Astrocyte (in vitro differentiated cells and primary cell): ENCODE data around the gene SUGCT. TPM values are rescaled to one million over a fixed set of nuclear protein-coding genes. Genes with fewer than 3 reads are reported as not detected.

Source experiments
- DNase-seq: peaks from one replicate; pipeline ENCODE4 v3.0.0-alpha.2; 2010; ENCODE audit warnings: low read depth
- FAIRE-seq: peaks from 2 replicates; lab custom pipeline; 2011; peaks lifted over from hg19 to GRCh38; lab: Jason Lieb, UNC
- H2AFZ ChIP-seq: 2 replicates; pipeline ENCODE4 v1.6.0; 2012; ENCODE audit warnings: low read depth, low read length, inconsistent platforms
- H3K27ac ChIP-seq: 2 replicates; pipeline ENCODE4 v1.5.1; 2011; ENCODE audit warnings: low read depth, low read length, inconsistent platforms
- H3K27me3 ChIP-seq: 2 replicates; pipeline ENCODE4 v1.6.0; 2011; ENCODE audit warnings: low read length, inconsistent platforms; ENCODE audit not compliant: insufficient read depth
- H3K36me3 ChIP-seq: 2 replicates; pipeline ENCODE4 v1.5.1; 2011; ENCODE audit warnings: low read length, inconsistent platforms; ENCODE audit not compliant: insufficient read depth
- H3K4me1 ChIP-seq: 2 replicates; pipeline ENCODE4 v1.5.1; 2011; ENCODE audit warnings: low read length, inconsistent platforms; ENCODE audit not compliant: insufficient read depth
- H3K4me2 ChIP-seq: 2 replicates; pipeline ENCODE4 v1.6.0; 2012; ENCODE audit warnings: low read length, inconsistent platforms
- H3K4me3 ChIP-seq: 2 replicates; pipeline ENCODE4 v1.5.1; 2011; ENCODE audit warnings: low read depth, mild to moderate bottlenecking, low read length, inconsistent platforms; ENCODE audit not compliant: insufficient read depth
- H3K79me2 ChIP-seq: 2 replicates; pipeline ENCODE4 v1.6.0; 2012; ENCODE audit warnings: mild to moderate bottlenecking, low read length, inconsistent platforms; ENCODE audit not compliant: insufficient read depth
- H3K9ac ChIP-seq: 2 replicates; pipeline ENCODE4 v1.6.0; 2012; ENCODE audit warnings: mild to moderate bottlenecking, low read length, inconsistent platforms
- H3K9me3 ChIP-seq: 2 replicates; pipeline ENCODE4 v1.5.1; 2012; ENCODE audit warnings: low read depth, mild to moderate bottlenecking, low read length, inconsistent platforms; ENCODE audit not compliant: insufficient read depth
- H4K20me1 ChIP-seq: 2 replicates; pipeline ENCODE4 v1.6.0; 2012; ENCODE audit warnings: low read length, inconsistent platforms; ENCODE audit not compliant: insufficient read depth
- H3K27ac Mint-ChIP-seq: one replicate; pipeline ENCODE4 v1.8.0; 2021; ENCODE audit warnings: mild to moderate bottlenecking, mixed read lengths; ENCODE audit not compliant: unreplicated experiment
- H3K27me3 Mint-ChIP-seq: one replicate; pipeline ENCODE4 v1.8.0; 2021; ENCODE audit warnings: low read depth, mixed read lengths; ENCODE audit not compliant: unreplicated experiment
- H3K36me3 Mint-ChIP-seq: one replicate; pipeline ENCODE4 v1.8.0; 2021; ENCODE audit warnings: low read depth, mixed read lengths; ENCODE audit not compliant: unreplicated experiment
- H3K4me1 Mint-ChIP-seq: one replicate; pipeline ENCODE4 v1.8.0; 2021; ENCODE audit warnings: low read depth, mixed read lengths; ENCODE audit not compliant: unreplicated experiment
- H3K4me3 Mint-ChIP-seq: one replicate; pipeline ENCODE4 v1.8.0; 2021; ENCODE audit warnings: mild to moderate bottlenecking, moderate library complexity, mixed read lengths; ENCODE audit not compliant: unreplicated experiment
- H3K9me3 Mint-ChIP-seq: one replicate; pipeline ENCODE4 v1.8.0; 2021; ENCODE audit warnings: mild to moderate bottlenecking, mixed read lengths; ENCODE audit not compliant: unreplicated experiment
- CTCF ChIP-seq: IDR thresholded peaks from 2 replicates; pipeline ENCODE4 v1.5.1; 2011; ENCODE audit warnings: low read depth, mild to moderate bottlenecking, inconsistent platforms, low read length, moderate library complexity; ENCODE audit not compliant: insufficient read depth
- EZH2 ChIP-seq: IDR thresholded peaks from 2 replicates; pipeline ENCODE4 v1.6.1; 2012; ENCODE audit warnings: mild to moderate bottlenecking, low read length, inconsistent platforms; ENCODE audit not compliant: insufficient read depth
- total RNA-seq: library from RNA; stranded (reverse); gene quantifications from 2 replicates; pipeline ENCODE4 v1.2.1, GENCODE V29; 2021

The SUGCT gene
- total RNA-seq, 1 donor from 2014 or later = 15.5 TPM

GRCh38 chr7:40498924-40499510, 364.2 kb downstream of the SUGCT start:
- no peaks in the 10 kb centered on the region for H4K20me1 ChIP-seq
- Mint-ChIP-seq H3K9me3 (no peaks in the 10 kb centered on the region), H3K4me1 (peaks cover 13% of the 10 kb centered on the region), H3K4me3 (no peak overlapping the region), H3K27me3 (no peaks in the 10 kb centered on the region), H3K27ac (no peak overlapping the region), H3K36me3 (no peaks in the 10 kb centered on the region)
- H3K36me3 ChIP-seq = no peaks in the 10 kb centered on the region
- H2AFZ ChIP-seq = no peak overlapping the region
- peak; percentile 35 for DNase-seq
- no peak overlapping the region for H3K4me2 ChIP-seq
- H3K4me3 ChIP-seq = no peak overlapping the region
- H3K27me3 ChIP-seq = no peaks in the 10 kb centered on the region
- H3K79me2 ChIP-seq = no peaks in the 10 kb centered on the region
- FAIRE-seq = no peak
- no peaks in the 10 kb centered on the region for H3K9me3 ChIP-seq
- no peak for TF ChIP-seq EZH2
- no peak for TF ChIP-seq CTCF
- no peak overlapping the region for H3K27ac ChIP-seq
- no peak overlapping the region for H3K9ac ChIP-seq
- H3K4me1 ChIP-seq = no peaks in the 10 kb centered on the region

- Mint-ChIP-seq H3K4me3 (no peak overlapping the region), H3K9me3 (no peaks in the 10 kb centered on the region), H3K36me3 (no peaks in the 10 kb centered on the region), H3K27me3 (no peaks in the 10 kb centered on the region), H3K27ac (no peak overlapping the region), H3K4me1 (peaks cover 12% of the 10 kb centered on the region)
- Histone ChIP-seq H2AFZ (no peak overlapping the region), H3K9ac (no peak overlapping the region), H3K4me2 (no peak overlapping the region), H3K27me3 (no peaks in the 10 kb centered on the region), H4K20me1 (no peaks in the 10 kb centered on the region), H3K27ac (no peak overlapping the region), H3K9me3 (no peaks in the 10 kb centered on the region), H3K79me2 (no peaks in the 10 kb centered on the region), H3K4me3 (no peak overlapping the region), H3K4me1 (no peaks in the 10 kb centered on the region), H3K36me3 (no peaks in the 10 kb centered on the region)
- DNase-seq = peak; percentile 61
- TF ChIP-seq EZH2 (no peak), CTCF (no peak)
- peak; percentile 66 for FAIRE-seq
Measured at GRCh38 chr7:40499718-40500117, 364.9 kb downstream of the SUGCT start.

- Histone ChIP-seq H3K27ac (no peak overlapping the region), H3K36me3 (no peaks in the 10 kb centered on the region), H3K9me3 (no peaks in the 10 kb centered on the region), H4K20me1 (no peaks in the 10 kb centered on the region), H3K9ac (no peak overlapping the region), H2AFZ (no peak overlapping the region), H3K4me3 (no peak overlapping the region), H3K4me1 (no peaks in the 10 kb centered on the region), H3K4me2 (no peak overlapping the region), H3K27me3 (no peaks in the 10 kb centered on the region), H3K79me2 (no peaks in the 10 kb centered on the region)
- TF ChIP-seq CTCF (no peak), EZH2 (no peak)
- FAIRE-seq (peak; percentile 58), DNase-seq (no peak)
- H3K9me3 Mint-ChIP-seq = no peaks in the 10 kb centered on the region
- no peak overlapping the region for H3K4me3 Mint-ChIP-seq
- no peaks in the 10 kb centered on the region for H3K36me3 Mint-ChIP-seq
- H3K27ac Mint-ChIP-seq = no peak overlapping the region
- no peaks in the 10 kb centered on the region for H3K27me3 Mint-ChIP-seq
- peaks cover 12% of the 10 kb centered on the region for H3K4me1 Mint-ChIP-seq
Measured at GRCh38 chr7:40500219-40500618, 365.4 kb downstream of the SUGCT start.
